Regular cardiac myocyte (primary cell): ENCODE measurements around the gene VN1R5. TPM values are rescaled to one million over a fixed set of nuclear protein-coding genes. Genes with fewer than 3 reads are reported as not detected.

Experiments used
- total RNA-seq: library from RNA; depleted of rRNA; stranded (reverse); fragments of >200 nt; gene quantifications from 2 replicates; pipeline ENCODE4 v1.2.3, GENCODE V29; 2014

VN1R5 gene
- total RNA-seq = not detected in 2 replicates

DNA sequence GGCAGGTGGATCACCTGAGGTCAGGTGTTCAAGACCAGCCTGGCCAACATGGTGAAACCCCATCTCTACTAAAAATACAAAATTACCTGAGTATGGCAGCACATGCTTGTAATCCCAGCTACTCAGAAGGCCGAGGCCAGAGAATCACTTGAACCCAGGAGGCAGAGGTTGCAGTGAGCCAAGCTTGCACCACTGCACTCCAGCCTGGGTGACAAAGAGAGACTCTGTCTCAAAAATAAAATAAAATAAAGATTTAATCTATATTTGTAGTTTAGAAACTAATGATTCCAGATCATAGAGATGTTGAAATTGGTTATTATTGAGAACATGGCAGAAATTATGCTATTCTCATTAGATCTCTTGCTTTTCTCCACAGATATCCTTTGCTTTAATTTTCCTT, at the start of gene VN1R5:
TSS of gene VN1R5 (plus strand) at position 301 of the 400 bp plus-strand sequence.

Other genes starting within 250 kb of the VN1R5 start
- gene ZNF695, start 248.0 kb upstream of the VN1R5 start, total RNA-seq = 0.56 and 3.3 TPM in 2 replicates
- 2.3 TPM in 2 replicates for gene ZNF670, start 177.3 kb upstream of the VN1R5 start, total RNA-seq
- gene ZNF669, start 151.7 kb upstream of the VN1R5 start, total RNA-seq = 6.2 and 8.8 TPM in 2 replicates
- 41.8 and 69.6 TPM in 2 replicates for gene ZNF124, start 84.1 kb upstream of the VN1R5 start, total RNA-seq
- gene ZNF496, start 75.8 kb downstream of the VN1R5 start, total RNA-seq = 8.2 and 10.4 TPM in 2 replicates
- 0.19 TPM in 1 of 2 replicates, not detected in the other for gene NLRP3, start 160.1 kb downstream of the VN1R5 start, total RNA-seq
- gene OR2B11, start 202.0 kb downstream of the VN1R5 start, total RNA-seq = not detected in 2 replicates